Cardiac muscle cell (in vitro differentiated cells and primary cell): Measurements from ENCODE around the gene ABHD18. TPM values are rescaled to one million over a fixed set of nuclear protein-coding genes. Genes with fewer than 3 reads are reported as not detected.
"Not testable (repeated sequence)": the region's sequence is repeated elsewhere in the genome, so short reads cannot be mapped to it uniquely, and the experiment has no call there.

Experiments used
- DNase-seq, 2 donors: peaks; one replicate each; pipeline versions ENCODE4 v3.0.0 to v3.0.0-alpha.2; 2010 to 2017; ENCODE audit warnings: low read depth in 1 of 2, low spot score in 1 of 2
- H3K27ac ChIP-seq: fragments of 200-600 bp; sonication (generic); 2 replicates; pipeline ENCODE4 v1.5.1; 2016
- H3K27me3 ChIP-seq: fragments of 200-600 bp; sonication (generic); 2 replicates; pipeline ENCODE4 v1.6.0; 2016; ENCODE audit warnings: control low read depth
- H3K36me3 ChIP-seq: fragments of 200-600 bp; sonication (generic); 2 replicates; pipeline ENCODE4 v1.5.1; 2016; ENCODE audit warnings: control low read depth
- H3K4me1 ChIP-seq: fragments of 200-600 bp; sonication (generic); 2 replicates; pipeline ENCODE4 v1.8.1; 2017; ENCODE audit warnings: low read depth, mild to moderate bottlenecking, mixed run types
- H3K4me3 ChIP-seq: fragments of 200-600 bp; sonication (generic); 2 replicates; pipeline ENCODE4 v1.5.1; 2016; ENCODE audit warnings: mild to moderate bottlenecking
- H3K9me3 ChIP-seq: fragments of 200-600 bp; sonication (generic); 2 replicates; pipeline ENCODE4 v1.5.1; 2017; ENCODE audit warnings: low read depth, mild to moderate bottlenecking, control low read depth
- CTCF ChIP-seq: IDR thresholded peaks from 2 replicates; pipeline ENCODE4 v1.5.1; 2012; ENCODE audit warnings: low read depth, mild to moderate bottlenecking, low read length
- polyA plus RNA-seq: library from polyadenylated mRNA; unstranded; fragments of >200 nt; fragmentation: Nextera tagmentation; extraction: Ambion mirVana; gene quantifications from 2 replicates; pipeline ENCODE4 v1.2.1, GENCODE V29; 2016
- total RNA-seq: library from RNA; depleted of rRNA; stranded (reverse); fragments of >200 nt; gene quantifications from 2 replicates; pipeline ENCODE4 v1.2.3, GENCODE V29; 2016

Gene ABHD18
- total and polyA plus RNA-seq, 2 experiments from 2014 or later: 18.8 to 21.5 TPM

GRCh38 chr4:127930175-127930574, 35.0 kb upstream of the ABHD18 start:
- Histone ChIP-seq H3K4me1 (no peaks in the 10 kb centered on the region), H3K27ac (no peak overlapping the region), H3K4me3 (no peak overlapping the region), H3K27me3 (no peaks in the 10 kb centered on the region), H3K36me3 (peaks cover 10% of the 10 kb centered on the region), H3K9me3 (no peaks in the 10 kb centered on the region)
- no peak for TF ChIP-seq CTCF
- DNase-seq: no peak

GRCh38 chr4:127931836-127932235, 33.4 kb upstream of the ABHD18 start:
- not testable (repeated sequence) for H3K27me3 ChIP-seq, H3K4me1 ChIP-seq, H3K9me3 ChIP-seq, H3K4me3 ChIP-seq, DNase-seq
- peak overlapping the region; percentile 1 for H3K27ac ChIP-seq
- H3K36me3 ChIP-seq: peaks cover 10% of the 10 kb centered on the region

GRCh38 chr4:127936974-127937373, 28.2 kb upstream of the ABHD18 start:
- H3K9me3 ChIP-seq: no peaks in the 10 kb centered on the region
- no peak overlapping the region for H3K27ac ChIP-seq
- peak in 1 of 2 donors; percentile 35 for DNase-seq
- H3K36me3 ChIP-seq: peaks cover 8% of the 10 kb centered on the region
- H3K4me3 ChIP-seq: no peak overlapping the region
- H3K27me3 ChIP-seq: no peaks in the 10 kb centered on the region
- no peak for TF ChIP-seq CTCF
- H3K4me1 ChIP-seq: no peaks in the 10 kb centered on the region

GRCh38 chr4:127957105-127957504, 8.1 kb upstream of the ABHD18 start:
- Histone ChIP-seq H3K27me3 (no peaks in the 10 kb centered on the region), H3K36me3 (peaks cover 2% of the 10 kb centered on the region), H3K27ac (no peak overlapping the region), H3K4me3 (no peak overlapping the region), H3K4me1 (no peaks in the 10 kb centered on the region), H3K9me3 (no peaks in the 10 kb centered on the region)
- TF ChIP-seq CTCF: no peak
- no peak for DNase-seq

GRCh38 chr4:127959794-127960193, 5.4 kb upstream of the ABHD18 start:
- H3K4me1 ChIP-seq: no peaks in the 10 kb centered on the region

GRCh38 chr4:127963633-127964398, 1.4 kb upstream of the ABHD18 start:
- H3K9me3 ChIP-seq, DNase-seq, H3K36me3 ChIP-seq, H3K27me3 ChIP-seq: not testable (repeated sequence)
- peak overlapping the region; percentile 96 for H3K27ac ChIP-seq
- H3K4me3 ChIP-seq: peak overlapping the region; percentile 65
- peaks cover 11% of the 10 kb centered on the region for H3K4me1 ChIP-seq

More at GRCh38 chr4:127959794-127960193, 5.4 kb upstream of the ABHD18 start:
- DNase-seq: no peak
- Histone ChIP-seq H3K36me3 (peaks cover 9% of the 10 kb centered on the region), H3K4me3 (no peak overlapping the region), H3K9me3 (no peaks in the 10 kb centered on the region), H3K27ac (no peak overlapping the region), H3K27me3 (no peaks in the 10 kb centered on the region)
- no peak for TF ChIP-seq CTCF

GRCh38 chr4:127964426-127965061, 662 bp upstream of the ABHD18 start:
- H3K4me1 ChIP-seq: peaks cover 18% of the 10 kb centered on the region
- not testable (repeated sequence) for DNase-seq, H3K36me3 ChIP-seq, H3K27me3 ChIP-seq, H3K9me3 ChIP-seq
- H3K4me3 ChIP-seq: peak overlapping the region; percentile 65
- peak overlapping the region; percentile 96 for H3K27ac ChIP-seq
